NCI-H345 (cell line): ENCODE results near the gene FAM83D.
"Not testable (repeated sequence)": the region's sequence is repeated elsewhere in the genome, so short reads cannot be mapped to it uniquely, and the experiment has no call there.

Source experiments
- DNase-seq: peaks from one replicate; lab custom pipeline; 2025; lab: John Stamatoyannopoulos, UW

The FAM83D gene

DNA sequence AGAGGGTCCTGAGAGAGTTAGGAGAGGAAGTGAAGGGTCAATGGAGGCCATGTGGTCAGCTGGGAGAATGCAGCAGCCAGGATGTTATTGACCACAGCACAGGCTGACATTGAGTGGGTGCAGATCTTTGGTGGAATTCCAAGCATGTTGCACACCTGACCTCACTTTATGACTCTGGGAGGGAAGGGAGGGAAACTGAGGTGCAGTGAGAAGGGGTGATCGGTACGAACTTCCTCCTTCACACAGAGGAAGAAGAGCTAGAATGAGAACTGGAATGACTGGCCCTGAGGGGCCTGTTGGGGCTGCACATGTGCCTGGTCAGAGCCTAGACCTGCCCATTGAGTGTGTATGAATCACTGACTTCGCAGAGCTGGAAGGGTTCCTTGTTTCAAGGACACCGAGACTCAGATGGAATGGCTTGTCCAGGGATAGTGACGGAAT is 9.8 kb downstream of the FAM83D start:
- DNase-seq = no peak

DNA sequence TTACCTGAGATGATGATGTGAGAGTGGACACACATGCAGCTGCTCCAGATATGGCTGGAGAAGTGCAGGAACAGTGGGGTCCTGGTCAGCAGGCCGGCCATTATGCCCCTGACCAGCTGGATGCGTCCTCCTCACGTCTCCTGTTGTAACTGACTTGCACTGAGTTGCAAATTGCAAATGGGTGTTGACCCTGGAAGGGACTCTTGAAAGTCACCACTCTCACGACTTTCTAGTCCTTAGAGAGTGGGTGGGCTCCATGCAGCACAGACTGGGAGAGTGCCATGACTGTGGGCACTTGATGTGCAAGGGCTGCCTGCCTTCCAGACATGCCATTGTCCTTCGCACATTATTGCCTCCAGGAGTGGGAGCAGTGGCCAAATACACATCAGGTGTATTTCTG is 10.8 kb downstream of the FAM83D start:
- DNase-seq = no peak

DNA sequence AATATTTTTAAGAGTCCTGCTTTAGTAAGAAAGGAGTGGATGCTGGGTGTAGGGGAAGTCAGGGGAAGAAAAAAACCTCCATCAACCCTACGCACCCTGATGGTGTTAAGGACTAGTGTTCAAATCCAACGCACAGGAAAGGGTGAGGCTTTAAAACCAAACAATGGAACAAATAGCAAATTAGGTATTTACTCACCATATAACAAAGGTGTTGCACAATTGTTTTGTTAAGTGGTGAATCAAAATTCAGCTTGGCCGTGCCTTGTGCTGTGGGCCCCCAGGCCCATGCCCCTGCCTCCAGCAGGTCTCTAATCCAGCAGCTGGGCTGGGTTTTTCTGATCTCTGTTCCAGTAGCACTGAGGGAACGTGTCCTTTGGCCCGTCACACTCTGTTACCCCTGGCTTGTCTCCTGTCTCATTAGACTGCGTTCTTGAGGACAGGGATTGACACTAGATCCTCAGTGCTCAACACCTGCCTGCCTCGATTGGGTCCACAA is 11.8 kb downstream of the FAM83D start:
- DNase-seq = peak; percentile 14

DNA sequence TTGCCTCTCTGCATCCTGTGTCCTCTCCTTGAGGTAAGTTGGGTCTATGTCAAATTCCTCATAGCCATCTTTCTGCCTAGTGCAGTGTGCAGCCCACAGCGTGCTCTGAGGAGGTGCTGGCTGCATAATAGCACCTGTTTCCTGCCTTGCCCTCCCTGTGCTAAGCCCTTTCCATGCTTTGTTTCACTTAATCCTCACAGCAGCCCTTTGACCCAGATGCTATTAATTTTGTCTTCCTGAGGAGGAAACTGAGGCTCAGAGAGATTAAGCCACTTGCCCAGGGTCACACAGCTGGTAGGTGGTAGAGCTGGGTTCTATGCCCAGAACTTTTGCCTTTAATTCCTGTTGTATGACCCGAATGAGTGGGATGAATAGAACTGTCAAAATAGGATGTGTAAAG is 13.5 kb downstream of the FAM83D start:
- DNase-seq = no peak

DNA sequence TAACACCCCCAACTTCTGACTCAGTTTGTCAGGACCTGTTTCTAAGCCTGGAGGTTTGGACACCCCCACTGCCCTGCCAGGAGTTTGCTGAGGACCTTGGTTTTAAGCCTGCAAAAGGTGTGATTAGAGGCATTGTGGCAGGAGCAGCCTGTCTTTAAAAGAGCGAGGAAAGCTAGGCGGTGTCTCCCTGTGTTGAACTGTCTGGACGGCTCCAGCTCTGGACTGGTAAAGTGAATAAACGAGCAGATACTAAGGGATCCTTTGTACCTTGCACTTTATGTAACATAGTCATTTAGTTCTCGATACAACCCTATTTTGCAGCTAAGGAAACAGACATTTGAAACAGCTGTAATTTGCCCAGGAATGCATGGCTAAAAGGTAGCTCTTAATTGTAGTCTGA is 14.4 kb downstream of the FAM83D start:
- DNase-seq = no peak

DNA sequence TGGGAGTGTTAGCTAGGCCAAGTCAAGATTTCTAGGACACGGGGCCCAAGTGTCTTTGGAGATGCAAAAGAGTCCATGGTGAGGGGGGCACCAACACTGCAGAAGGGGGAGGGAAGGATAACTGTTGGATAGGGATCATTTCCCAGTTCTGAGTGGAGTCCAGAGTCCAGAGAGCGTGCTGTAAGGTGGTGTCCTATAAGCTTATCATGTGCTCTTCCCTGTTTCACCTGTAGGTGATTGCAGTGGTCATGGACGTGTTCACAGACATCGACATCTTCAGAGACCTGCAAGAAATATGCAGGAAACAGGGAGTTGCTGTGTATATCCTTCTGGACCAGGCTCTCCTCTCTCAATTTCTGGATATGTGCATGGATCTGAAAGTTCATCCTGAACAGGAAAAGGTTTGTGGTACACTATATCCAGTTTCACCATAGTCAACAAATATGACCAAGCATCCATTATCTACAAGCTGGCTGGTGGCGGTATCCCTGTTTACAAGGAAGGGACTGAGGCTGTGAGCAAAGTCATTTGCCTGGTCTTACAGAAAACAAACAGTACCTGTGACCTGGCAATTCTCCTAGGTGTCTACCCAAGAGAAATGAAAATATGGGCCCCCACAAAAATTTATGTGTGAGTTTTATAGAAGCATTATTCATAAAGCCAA is 15.6 kb downstream of the FAM83D start:
- DNase-seq = no peak

DNA sequence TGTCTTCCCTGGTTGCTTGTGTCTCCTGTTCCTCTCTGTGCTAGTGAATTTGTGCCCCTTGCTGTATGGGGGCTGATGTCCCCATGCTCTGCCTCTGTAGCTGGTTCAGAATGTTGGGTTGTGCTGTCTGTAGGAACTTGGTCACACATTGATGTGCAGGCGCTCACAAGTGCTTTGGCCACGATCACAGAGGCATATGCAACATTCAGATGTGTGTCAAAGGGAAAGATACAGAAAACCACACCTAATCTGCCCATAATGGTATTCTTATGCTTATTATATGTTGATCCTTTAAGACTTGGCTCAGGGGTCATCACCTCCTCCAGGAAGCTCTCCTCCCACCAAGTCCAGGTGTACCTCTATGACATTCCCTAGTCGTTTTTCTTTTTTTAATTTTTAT is 18.8 kb downstream of the FAM83D start:
- DNase-seq = no peak

DNA sequence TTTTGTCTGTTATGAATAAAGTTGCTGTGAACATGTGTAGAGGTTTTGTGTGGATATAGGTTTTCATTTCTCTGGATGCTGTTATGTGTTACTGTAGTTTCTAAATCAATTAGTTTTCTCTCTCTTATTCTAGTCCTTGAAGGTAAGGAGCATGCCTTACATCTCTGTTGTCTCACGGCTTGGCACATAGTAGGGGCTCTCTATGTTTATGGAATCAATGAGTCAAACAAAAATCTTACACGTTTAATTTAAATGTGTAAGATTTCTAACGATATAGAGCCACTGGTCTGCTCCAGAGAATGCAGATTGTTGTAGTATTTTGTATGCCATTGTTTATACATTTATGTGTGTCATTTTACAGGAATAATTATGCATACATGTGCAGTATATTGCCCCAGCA is 20.6 kb downstream of the FAM83D start:
- no peak for DNase-seq

DNA sequence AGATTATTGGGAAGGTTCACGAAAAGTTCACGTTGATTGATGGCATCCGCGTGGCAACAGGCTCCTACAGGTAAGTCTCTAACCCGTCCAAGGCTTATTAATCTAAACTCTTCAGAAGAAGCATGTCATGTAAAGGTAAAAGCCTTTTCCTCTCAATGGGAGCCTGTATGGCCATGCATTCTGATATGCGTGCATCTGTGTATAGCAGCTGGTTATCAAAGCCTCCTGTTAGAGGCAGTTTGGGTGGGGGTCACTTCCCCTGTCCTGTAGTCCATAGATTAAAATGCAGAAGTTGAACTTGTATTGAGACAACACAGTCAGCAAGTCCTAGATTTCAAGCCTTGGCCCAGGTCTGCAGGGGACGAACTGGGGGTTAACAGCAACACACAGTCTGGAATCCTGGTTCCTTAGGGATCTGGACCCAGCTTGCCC is 21.7 kb downstream of the FAM83D start:
- DNase-seq = no peak

DNA sequence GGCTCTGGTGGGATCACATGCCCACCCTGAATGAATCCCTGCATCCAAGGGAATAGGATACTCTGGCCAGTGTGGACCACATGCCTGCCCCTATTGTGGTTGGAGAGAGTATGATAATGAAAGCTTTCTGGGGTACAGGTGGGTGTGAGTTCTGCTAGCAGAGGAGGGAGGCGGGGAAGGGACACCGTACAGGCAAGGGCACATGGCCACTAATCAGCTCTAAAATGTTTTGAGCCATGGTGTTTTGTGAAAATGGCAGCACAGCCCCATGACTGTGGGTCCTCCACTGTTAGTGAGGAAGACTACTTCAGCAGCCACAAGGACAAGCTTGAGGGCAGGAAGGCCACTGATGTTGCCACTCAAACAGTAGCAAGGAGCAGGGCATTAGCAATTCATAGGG is 24.0 kb downstream of the FAM83D start:
- DNase-seq = no peak

DNA sequence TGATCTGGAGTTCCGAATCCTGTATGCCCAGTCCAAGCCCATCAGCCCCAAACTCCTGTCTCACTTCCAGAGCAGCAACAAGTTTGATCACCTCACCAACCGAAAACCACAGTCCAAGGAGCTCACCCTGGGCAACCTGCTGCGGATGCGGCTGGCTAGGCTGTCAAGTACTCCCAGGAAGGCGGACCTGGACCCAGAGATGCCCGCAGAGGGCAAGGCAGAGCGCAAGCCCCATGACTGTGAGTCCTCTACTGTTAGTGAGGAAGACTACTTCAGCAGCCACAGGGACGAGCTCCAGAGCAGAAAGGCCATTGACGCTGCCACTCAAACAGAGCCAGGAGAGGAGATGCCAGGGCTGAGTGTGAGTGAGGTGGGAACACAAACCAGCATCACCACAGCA is 25.4 kb downstream of the FAM83D start:
- DNase-seq = no peak

DNA sequence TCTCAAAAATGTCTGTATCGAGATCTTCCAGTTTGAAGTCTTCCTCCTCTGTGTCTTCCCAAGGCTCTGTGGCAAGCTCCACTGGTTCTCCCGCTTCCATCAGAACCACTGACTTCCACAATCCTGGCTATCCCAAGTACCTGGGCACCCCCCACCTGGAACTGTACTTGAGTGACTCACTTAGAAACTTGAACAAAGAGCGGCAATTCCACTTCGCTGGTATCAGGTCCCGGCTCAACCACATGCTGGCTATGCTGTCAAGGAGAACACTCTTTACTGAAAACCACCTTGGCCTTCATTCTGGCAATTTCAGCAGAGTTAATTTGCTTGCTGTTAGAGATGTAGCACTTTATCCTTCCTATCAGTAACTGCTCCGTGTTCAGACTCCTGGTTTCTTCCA is 25.9 kb downstream of the FAM83D start:
- no peak for DNase-seq

DNA sequence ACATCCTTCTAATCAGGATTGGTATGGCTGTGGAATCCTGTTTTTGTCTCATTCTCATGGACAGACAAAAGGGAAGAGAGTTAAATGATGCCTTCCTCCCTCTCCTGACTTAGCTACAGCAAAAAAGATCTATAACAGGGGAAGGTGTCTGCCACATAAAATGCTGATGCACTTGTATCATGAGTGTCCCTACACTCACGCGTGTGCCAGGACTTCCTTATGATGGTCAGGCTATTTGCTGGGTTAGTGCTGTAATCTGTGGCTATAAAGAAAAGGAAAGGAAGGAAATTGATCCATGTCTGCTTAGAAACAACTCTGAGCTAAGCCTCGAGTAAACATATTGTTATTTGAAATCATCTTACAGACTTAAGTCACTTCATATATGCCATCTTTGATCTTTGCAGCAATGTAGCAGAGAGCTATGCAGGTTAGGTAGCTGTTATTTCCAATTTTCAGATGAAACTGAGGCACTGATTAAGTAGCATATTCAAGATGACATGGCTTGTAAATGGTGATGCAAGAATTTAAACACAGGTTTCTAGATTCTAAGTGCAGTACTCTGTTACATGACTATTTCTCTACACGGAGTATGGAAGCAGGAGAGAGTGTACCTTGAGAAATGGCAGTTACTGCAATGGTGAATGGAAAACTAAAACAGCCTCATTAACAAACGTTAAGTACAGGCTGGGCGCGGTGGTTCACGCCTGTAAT is 27.6 kb downstream of the FAM83D start:
- DNase-seq = no peak

DNA sequence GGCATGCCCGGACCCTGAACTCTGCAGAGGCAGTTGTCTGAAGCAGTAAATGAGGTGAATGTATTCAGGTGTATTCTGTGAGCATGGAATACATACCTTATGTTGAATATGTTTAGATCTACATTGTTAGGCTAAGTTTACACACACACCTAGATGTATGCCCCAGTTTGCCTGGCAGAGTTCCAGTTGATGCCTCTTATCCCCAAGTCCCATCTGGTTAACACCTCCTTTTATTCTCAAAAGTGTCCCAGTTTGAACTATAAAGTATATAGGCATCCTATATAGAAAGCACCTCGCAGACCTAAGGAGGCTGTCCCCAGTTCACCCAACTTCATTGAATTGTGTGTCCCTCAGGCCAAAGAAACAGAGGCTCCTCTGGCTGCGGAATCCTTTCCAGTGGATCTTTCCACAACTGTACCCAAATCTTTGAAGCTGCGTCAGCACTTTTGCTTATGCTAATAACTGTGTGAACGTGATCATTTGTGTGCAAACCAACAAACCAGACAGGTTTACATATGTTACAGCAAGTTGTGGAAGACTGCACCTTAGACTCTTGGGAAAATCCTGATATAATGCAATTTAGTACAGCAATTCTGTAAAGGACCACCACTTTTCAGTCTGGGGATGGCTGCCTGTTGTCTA is 31.1 kb downstream of the FAM83D start:
- DNase-seq = peak; percentile 5

DNA sequence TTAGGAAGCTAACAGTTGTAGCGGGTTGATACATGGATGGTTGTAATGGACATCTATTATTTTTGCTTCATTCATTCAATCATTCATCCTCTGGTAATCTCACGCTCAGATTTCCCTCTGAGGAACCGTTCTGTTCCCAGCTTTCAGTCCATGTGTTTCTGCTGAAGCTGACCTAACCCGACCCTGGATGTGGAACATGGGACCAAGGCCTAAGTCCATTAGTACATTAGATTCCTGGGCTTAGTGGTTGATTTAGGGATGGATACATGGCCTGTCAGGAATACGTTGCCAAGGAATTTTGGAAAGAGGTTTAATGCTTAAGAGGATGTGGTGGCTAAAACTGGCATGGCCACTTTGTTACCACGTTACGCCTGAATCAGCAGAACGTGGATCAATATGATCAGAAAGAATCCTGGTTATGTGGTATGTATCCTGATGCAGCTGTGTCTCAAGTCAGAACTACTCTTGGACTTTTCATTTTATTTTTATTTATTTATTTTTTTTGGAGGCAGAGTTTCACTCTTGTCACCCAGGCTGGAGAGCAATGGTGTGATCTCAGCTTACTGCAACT is 31.8 kb downstream of the FAM83D start:
- DNase-seq = no peak

DNA sequence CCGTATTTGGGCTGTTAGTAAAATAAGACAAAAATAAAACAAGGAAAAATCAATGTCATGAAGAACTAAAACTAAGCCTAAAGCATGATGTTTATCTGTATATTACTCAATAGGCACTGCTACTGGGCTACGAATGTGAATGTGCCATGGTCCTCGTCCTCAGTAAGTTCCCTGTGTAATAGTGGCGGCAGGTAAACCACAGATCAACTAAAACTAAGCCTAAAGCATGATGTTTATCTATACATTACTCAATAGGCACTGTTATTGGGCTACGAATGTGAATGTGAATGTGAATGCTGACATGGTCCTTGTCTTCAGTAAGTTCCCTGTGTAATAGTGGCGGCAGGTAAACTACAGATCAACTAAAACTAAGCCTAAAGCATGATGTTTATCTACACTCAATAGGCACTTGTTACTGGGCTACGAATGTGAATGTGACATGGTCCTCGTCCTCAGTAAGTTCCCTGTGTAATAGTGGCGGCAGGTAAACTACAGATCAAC is 34.0 kb downstream of the FAM83D start:
- DNase-seq = not testable (repeated sequence)

DNA sequence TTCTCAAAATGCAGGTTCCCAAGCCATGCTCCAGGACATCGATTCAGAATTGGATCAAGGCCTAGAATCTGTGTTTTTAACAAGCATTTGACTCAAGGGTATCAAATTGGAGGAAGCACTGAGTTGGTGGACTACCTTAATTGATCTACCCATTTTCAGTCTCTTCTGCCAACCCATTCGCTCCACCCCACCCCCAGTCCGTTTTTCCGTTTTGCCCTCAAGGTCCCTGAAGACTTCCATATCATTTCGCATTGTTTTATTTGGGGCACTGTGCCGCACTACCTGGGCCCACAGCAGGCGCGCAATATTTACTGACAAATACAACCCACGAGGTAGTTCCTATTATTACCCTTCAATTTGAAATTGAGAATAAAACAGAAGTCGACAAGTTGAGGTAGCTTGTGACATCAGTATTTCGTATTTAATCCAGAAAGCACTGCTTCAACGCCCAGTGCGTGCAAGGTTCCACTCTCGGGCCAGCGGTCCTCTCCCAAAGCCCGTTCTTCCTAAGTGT is 35.4 kb downstream of the FAM83D start:
- DNase-seq = no peak

DNA sequence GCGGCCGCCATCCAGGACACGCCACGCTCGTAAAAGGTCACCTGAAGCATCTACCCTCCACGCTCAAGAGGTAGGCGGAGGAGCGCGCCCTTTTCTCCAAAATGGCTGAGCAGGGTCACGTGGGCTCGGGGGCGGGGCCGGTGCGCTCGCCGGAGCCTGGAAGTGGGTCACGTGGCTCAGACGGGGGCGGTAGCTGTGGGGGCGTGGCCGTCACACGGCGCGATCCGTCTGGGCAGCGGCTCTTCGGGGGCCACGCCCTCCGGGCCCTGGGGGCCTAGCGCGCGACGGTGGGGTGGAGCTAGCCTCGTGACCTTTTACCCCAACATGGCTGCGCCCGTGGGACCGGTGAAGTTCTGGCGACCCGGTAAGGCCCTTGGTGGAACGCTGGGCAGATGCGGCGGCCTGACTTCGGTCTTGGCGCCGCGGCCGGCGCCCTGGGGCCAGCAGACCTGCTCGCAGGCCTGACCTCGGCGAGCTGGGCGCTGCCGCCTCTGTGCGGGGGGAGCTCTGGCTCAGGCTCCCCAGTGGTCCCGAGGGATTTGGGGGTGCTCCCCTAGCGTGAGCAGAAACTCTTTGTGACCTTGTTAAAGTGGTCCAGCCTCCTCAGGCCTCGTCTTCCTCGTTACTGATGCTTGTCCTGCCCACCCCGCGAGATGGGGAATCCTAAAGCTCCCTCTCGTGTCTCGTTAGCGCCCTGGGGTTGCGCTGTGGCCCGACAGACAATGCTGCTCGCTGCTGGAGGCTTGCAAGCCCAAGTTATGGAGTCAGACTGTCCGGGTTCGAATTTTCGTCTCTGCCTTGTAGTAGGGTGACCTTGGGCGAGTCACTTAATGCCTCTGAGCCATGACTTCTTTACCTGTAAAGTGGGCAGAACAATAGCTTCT is 36.1 kb downstream of the FAM83D start, which contains the start of gene DHX35:
TSS of gene DHX35 (plus strand) at position 301 of the 884 bp plus-strand sequence. CDS start at position 325, 24 bp downstream.
- peak; percentile 100 for DNase-seq

DNA sequence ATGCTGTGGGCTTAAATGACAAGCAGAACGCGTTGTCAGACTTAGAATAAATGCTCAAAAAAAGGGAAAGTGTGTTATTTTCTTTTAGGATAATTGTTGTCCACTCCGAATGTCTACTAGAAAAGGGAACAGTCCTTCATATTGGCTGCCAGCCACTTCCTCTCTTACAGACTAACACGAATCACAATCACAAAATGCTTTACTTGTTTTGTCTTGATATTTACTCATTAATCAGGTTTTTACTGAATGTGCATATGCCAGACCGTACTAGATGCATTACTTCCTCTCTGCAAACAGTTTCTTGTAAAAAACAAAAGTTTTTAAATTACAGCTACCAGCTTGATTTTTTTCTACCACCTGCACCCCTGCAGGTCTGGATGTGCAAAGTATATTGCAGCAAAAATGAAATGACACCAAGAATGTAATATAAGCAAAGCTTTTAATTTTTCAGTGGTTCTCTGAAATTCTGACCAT is 36.7 kb downstream of the FAM83D start:
- no peak for DNase-seq

DNA sequence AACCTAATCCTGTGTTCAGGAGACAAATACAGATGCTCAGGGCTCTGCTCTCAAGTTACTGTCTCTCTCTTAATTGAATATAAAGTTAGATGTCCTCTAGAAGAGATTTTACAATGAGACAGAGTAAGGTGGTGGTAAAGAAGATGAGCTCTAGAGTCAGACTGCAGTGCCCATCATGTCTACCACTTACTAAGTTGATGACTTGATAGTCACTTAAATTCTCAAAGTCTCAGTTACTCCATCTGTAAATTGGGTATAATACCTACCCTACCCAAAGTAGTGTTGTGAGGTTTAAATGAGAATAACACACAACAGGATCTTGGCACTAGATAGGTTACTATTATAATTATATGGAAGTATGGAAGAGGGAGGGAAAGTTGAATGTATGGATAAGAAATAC is 37.5 kb downstream of the FAM83D start:
- no peak for DNase-seq

DNA sequence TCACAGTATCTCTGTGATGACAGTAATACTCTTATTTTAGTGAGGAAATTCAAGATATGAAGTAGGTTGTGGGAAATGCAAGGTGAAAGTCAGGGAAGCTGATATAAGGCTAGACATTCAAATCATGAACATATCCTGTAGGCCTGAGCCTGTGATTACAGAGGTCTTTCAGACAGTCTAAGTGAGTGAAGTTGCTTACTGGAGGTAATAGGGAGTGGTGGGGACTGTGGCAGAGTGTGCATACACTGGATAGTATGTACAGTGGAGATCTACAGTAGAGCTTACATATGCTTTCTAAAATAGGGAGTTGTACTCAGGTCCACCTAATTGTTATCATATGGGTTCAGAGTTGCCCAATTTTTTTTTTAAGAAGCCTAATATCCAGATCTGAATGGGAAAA is 39.0 kb downstream of the FAM83D start:
- no peak for DNase-seq
